ENCODE results near the gene PCLO.

Gene PCLO

GRCh38 chr7:82750007-82750406 is 412.7 kb downstream of the PCLO start:
- no peak overlapping the region for H3K27ac ChIP-seq
- TF ChIP-seq ZFX (IDR thresholded peaks at IDR 0.05; ENCODE audit: borderline replicate concordance) = no peak
- no peak for TF ChIP-seq CTCF (IDR thresholded peaks at IDR 0.05)

DNA sequence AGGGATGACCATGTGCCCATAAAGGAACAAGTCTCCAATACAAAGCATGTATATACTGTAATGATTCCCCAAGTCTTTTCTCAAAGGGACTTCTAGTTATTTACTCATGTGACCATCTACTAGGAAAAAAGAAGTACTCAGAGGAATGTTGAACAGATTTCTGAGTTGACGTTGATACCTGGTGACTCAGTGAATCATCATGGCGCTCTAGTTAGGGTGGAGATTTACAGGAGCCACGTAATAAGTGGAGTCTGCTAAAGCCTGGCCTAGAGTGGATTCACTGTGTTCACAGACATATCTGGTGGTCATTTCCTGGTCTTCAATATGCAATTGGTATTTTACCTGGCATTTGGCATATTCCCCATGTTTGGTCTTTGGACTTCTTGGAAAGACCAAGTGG is 416.9 kb downstream of the PCLO start:
- TF ChIP-seq CTCF (IDR thresholded peaks at IDR 0.05) (no peak), ZFX (IDR thresholded peaks at IDR 0.05; ENCODE audit: borderline replicate concordance) (no peak)
- H3K27ac ChIP-seq = no peak overlapping the region

DNA sequence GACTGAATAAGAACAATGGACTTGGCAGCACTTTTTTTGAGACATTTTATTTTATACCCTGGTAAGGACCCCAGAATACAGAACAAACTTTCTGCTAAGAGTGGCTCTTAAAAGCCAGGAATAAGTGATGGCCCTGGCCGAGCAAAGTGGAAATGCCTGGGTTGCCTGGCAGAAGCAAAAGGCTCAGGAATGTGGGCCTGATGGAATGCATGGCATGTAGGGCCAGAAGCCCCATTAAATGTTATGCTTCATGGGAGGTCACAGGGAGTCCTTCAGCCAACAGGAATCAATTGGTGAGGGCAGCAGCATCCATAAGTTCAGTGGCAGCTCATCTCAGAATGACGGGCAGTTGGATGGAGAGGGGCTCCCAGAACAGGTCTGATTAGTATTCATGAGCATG is 417.6 kb downstream of the PCLO start:
- H3K27ac ChIP-seq = no peak overlapping the region
- no peak for TF ChIP-seq CTCF (IDR thresholded peaks at IDR 0.05)
- no peak for TF ChIP-seq ZFX (IDR thresholded peaks at IDR 0.05; ENCODE audit: borderline replicate concordance)

DNA sequence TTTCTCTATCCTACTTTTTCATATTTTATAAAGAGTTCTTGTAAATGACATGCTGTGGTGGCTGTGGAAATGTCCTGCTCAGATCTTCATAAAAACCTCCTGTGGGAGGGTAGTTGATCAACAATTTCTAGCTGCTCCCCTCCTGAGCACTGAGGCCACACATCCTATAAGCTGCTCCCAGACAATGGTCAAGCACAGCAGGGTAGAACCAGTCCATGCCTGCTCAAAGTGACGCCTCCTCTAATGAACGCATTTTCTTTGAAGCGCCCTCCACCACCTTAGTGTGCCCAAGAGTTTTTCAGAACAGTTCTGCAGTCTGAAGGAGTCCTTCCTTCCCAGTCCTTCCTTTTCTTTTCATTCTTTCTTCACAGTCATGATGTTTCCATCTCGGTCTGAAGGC is 420.5 kb downstream of the PCLO start:
- no peak for TF ChIP-seq ZFX (IDR thresholded peaks at IDR 0.05; ENCODE audit: borderline replicate concordance)
- no peak for TF ChIP-seq CTCF (IDR thresholded peaks at IDR 0.05)

GRCh38 chr7:82741493-82741892 is 421.2 kb downstream of the PCLO start:
- no peak for TF ChIP-seq CTCF (IDR thresholded peaks at IDR 0.05)
- TF ChIP-seq ZFX (IDR thresholded peaks at IDR 0.05; ENCODE audit: borderline replicate concordance) = no peak
- H3K27ac ChIP-seq = no peak overlapping the region

More for the DNA sequence above, 420.5 kb downstream of the PCLO start:
- H3K27ac ChIP-seq = no peak overlapping the region

GRCh38 chr7:82740246-82740848 is 422.3 kb downstream of the PCLO start:
- no peak overlapping the region for H3K27ac ChIP-seq
- TF ChIP-seq ZFX (IDR thresholded peaks at IDR 0.05; ENCODE audit: borderline replicate concordance) (no peak), CTCF (IDR thresholded peaks at IDR 0.05) (peak; percentile 98)

- H3K27ac ChIP-seq = no peak overlapping the region
- TF ChIP-seq ZFX (IDR thresholded peaks at IDR 0.05; ENCODE audit: borderline replicate concordance) = no peak
- no peak for TF ChIP-seq CTCF (IDR thresholded peaks at IDR 0.05)
These were observed 426.1 kb downstream of the PCLO start for GRCh38 chr7:82736633-82737032.
